Mesenchymal stem cell (in vitro differentiated cells and primary cell): Measurements from ENCODE around the gene UGT1A7.
"Not testable (repeated sequence)": the region's sequence is repeated elsewhere in the genome, so short reads cannot be mapped to it uniquely, and the experiment has no call there.

Source experiments
- DNase-seq: peaks from one replicate; pipeline ENCODE4 v3.0.0-alpha.2; 2013
- H2AFZ ChIP-seq: one replicate; pipeline ENCODE4 v1.6.1; 2013; ENCODE audit warnings: low read depth, mild to moderate bottlenecking, control low read depth, inconsistent platforms, low read length, moderate library complexity
- H2AK5ac ChIP-seq: 2 replicates; pipeline ENCODE4 v1.6.1; 2013; ENCODE audit warnings: low read length, moderate library complexity, mild to moderate bottlenecking, inconsistent platforms; ENCODE audit not compliant: severe bottlenecking
- H2BK120ac ChIP-seq: one replicate; pipeline ENCODE4 v1.6.1; 2013; ENCODE audit warnings: low read depth, mild to moderate bottlenecking, inconsistent platforms, low read length, moderate library complexity
- H2BK12ac ChIP-seq, 2 experiments: one replicate each; pipeline ENCODE4 v1.6.1; 2013; ENCODE audit warnings: inconsistent platforms in 2 of 2, low read length in 2 of 2, mild to moderate bottlenecking in 2 of 2, moderate library complexity in 2 of 2, control low read depth in 1 of 2
- H2BK15ac ChIP-seq: one replicate; pipeline ENCODE4 v1.6.1; 2013; ENCODE audit warnings: mild to moderate bottlenecking, low read depth, inconsistent platforms; ENCODE audit not compliant: poor library complexity, severe bottlenecking
- H2BK5ac ChIP-seq: 2 replicates; pipeline ENCODE4 v1.6.1; 2013; ENCODE audit warnings: low read depth, mild to moderate bottlenecking, low read length, control low read depth, inconsistent platforms; ENCODE audit not compliant: poor library complexity, severe bottlenecking
- H3K14ac ChIP-seq, 2 experiments: one replicate each; pipeline ENCODE4 v1.6.1; 2013; ENCODE audit warnings: inconsistent platforms in 2 of 2, low read length in 2 of 2, control low read depth in 1 of 2, mild to moderate bottlenecking in 1 of 2, moderate library complexity in 1 of 2
- H3K18ac ChIP-seq, 2 experiments: one replicate each; pipeline ENCODE4 v1.6.1; 2013; ENCODE audit warnings: inconsistent platforms in 2 of 2, low read length in 2 of 2, control low read depth in 1 of 2, low read depth in 1 of 2, mild to moderate bottlenecking in 1 of 2
- H3K23ac ChIP-seq, 2 experiments: one replicate each; pipeline ENCODE4 v1.6.1; 2013; ENCODE audit warnings: inconsistent platforms in 2 of 2, low read length in 2 of 2, mild to moderate bottlenecking in 2 of 2, moderate library complexity in 2 of 2, control low read depth in 1 of 2
- H3K27ac ChIP-seq: 2 replicates; pipeline ENCODE4 v1.5.1; 2013; ENCODE audit warnings: mild to moderate bottlenecking, moderate library complexity, low read length, control low read depth, inconsistent platforms; ENCODE audit not compliant: poor library complexity, severe bottlenecking
- H3K27me3 ChIP-seq, 2 experiments: 2 replicates each; pipeline versions ENCODE4 v1.6.1 to v1.7.0; 2013; ENCODE audit warnings: low read length in 2 of 2, mild to moderate bottlenecking in 2 of 2, moderate library complexity in 2 of 2, control low read depth in 1 of 2, inconsistent platforms in 1 of 2; ENCODE audit not compliant: control insufficient read depth in 1 of 2, insufficient read depth in 1 of 2
- H3K36me3 ChIP-seq, 2 experiments: 2 replicates each; pipeline versions ENCODE4 v1.6.1 to v1.7.0; 2013; ENCODE audit warnings: low read length in 2 of 2, control low read depth in 1 of 2, inconsistent platforms in 1 of 2, low read depth in 1 of 2, mild to moderate bottlenecking in 1 of 2; ENCODE audit not compliant: insufficient read depth in 2 of 2, control insufficient read depth in 1 of 2
- H3K4ac ChIP-seq, 2 experiments: one replicate each; pipeline ENCODE4 v1.6.1; 2013; ENCODE audit warnings: inconsistent platforms in 2 of 2, low read length in 2 of 2, mild to moderate bottlenecking in 2 of 2, moderate library complexity in 2 of 2, control low read depth in 1 of 2, low read depth in 1 of 2
- H3K4me1 ChIP-seq: 2 replicates; pipeline ENCODE4 v1.6.1; 2013; ENCODE audit warnings: low read depth, low read length, control low read depth; ENCODE audit not compliant: control insufficient read depth, insufficient read depth
- H3K4me2 ChIP-seq: 2 replicates; pipeline ENCODE4 v1.6.1; 2013; ENCODE audit warnings: low read length, mild to moderate bottlenecking, inconsistent platforms; ENCODE audit not compliant: poor library complexity, severe bottlenecking
- H3K4me3 ChIP-seq, 2 experiments: 2 replicates each; pipeline versions ENCODE4 v1.5.1 to v1.7.0; 2013; ENCODE audit warnings: low read length in 2 of 2, mild to moderate bottlenecking in 2 of 2, control low read depth in 1 of 2, low read depth in 1 of 2; ENCODE audit not compliant: insufficient read depth in 1 of 2
- H3K79me1 ChIP-seq: replicated peaks from 2 replicates; pipeline ENCODE4 v1.6.1; 2013; ENCODE audit warnings: mild to moderate bottlenecking, control low read depth, low read length, inconsistent platforms; ENCODE audit not compliant: poor library complexity, severe bottlenecking
- H3K9ac ChIP-seq: 2 replicates; pipeline ENCODE4 v1.7.0; 2013; ENCODE audit warnings: mild to moderate bottlenecking, low read length, moderate library complexity
- H3K9me3 ChIP-seq: 2 replicates; pipeline ENCODE4 v1.7.0; 2013; ENCODE audit warnings: mild to moderate bottlenecking, low read length; ENCODE audit not compliant: control insufficient read depth
- H4K8ac ChIP-seq: one replicate; pipeline ENCODE4 v1.6.1; 2013; ENCODE audit warnings: inconsistent platforms, mild to moderate bottlenecking, low read length, moderate library complexity
- H4K91ac ChIP-seq: one replicate; pipeline ENCODE4 v1.6.1; 2013; ENCODE audit warnings: mild to moderate bottlenecking, low read length, inconsistent platforms
- WGBS: methylation state at CpG from one replicate; pipeline ENCODE4 v1.1.7; 2013; ENCODE audit warnings: mixed read lengths; 5-methylcytosine and 5-hydroxymethylcytosine counted together

Gene UGT1A7

GRCh38 chr2:233654501-233654900, 27.2 kb upstream of the UGT1A7 start:
- 77% methylated on average over 5 of the region's 6 CpGs for WGBS
- no peak overlapping the region for H3K4me3 ChIP-seq

GRCh38 chr2:233655043-233655442, 26.7 kb upstream of the UGT1A7 start:
- no peak overlapping the region for H3K23ac ChIP-seq
- H3K9me3 ChIP-seq = no peaks in the 10 kb centered on the region
- no peak for DNase-seq
- H4K8ac ChIP-seq = no peak overlapping the region
- no peak overlapping the region for H3K27ac ChIP-seq
- no peak overlapping the region for H2AK5ac ChIP-seq
- H4K91ac ChIP-seq = no peak overlapping the region
- H2BK120ac ChIP-seq = no peak overlapping the region
- H3K18ac ChIP-seq = no peak overlapping the region
- peaks cover 2 to 9% of the 10 kb centered on the region in 2 experiments for H3K27me3 ChIP-seq
- 43% methylated on average over 1 of the region's 1 CpG for WGBS
- H2BK5ac ChIP-seq = no peak overlapping the region
- H3K4me2 ChIP-seq = no peak overlapping the region
- H3K9ac ChIP-seq = no peak overlapping the region
- H3K14ac ChIP-seq = no peak overlapping the region
- H3K36me3 ChIP-seq = no peaks in the 10 kb centered on the region
- no peaks in the 10 kb centered on the region for H3K79me1 ChIP-seq
- no peaks in the 10 kb centered on the region for H3K4me1 ChIP-seq
- no peak overlapping the region for H2BK15ac ChIP-seq
- no peak overlapping the region for H3K4ac ChIP-seq
- no peak overlapping the region for H2AFZ ChIP-seq
- no peak overlapping the region for H3K4me3 ChIP-seq
- no peak overlapping the region for H2BK12ac ChIP-seq

More at GRCh38 chr2:233654501-233654900, 27.2 kb upstream of the UGT1A7 start:
- Histone ChIP-seq H2AFZ (no peak overlapping the region), H3K14ac (no peak overlapping the region), H3K4me2 (no peak overlapping the region), H2BK12ac (no peak overlapping the region), H3K4ac (no peak overlapping the region), H4K8ac (no peak overlapping the region), H2AK5ac (no peak overlapping the region), H3K9me3 (no peaks in the 10 kb centered on the region), H3K18ac (no peak overlapping the region), H2BK5ac (no peak overlapping the region), H4K91ac (no peak overlapping the region), H3K4me1 (no peaks in the 10 kb centered on the region), H2BK120ac (no peak overlapping the region), H3K27ac (no peak overlapping the region), H3K9ac (no peak overlapping the region), H3K27me3 (peaks cover 2 to 9% of the 10 kb centered on the region in 2 experiments), H3K23ac (no peak overlapping the region), H3K36me3 (no peaks in the 10 kb centered on the region), H2BK15ac (no peak overlapping the region), H3K79me1 (no peaks in the 10 kb centered on the region)
- DNase-seq = no peak

- not testable (repeated sequence) for H2AK5ac ChIP-seq, H3K4me1 ChIP-seq, DNase-seq, H3K14ac ChIP-seq, H3K9me3 ChIP-seq, H3K79me1 ChIP-seq, H3K4me3 ChIP-seq, H3K9ac ChIP-seq, H3K27me3 ChIP-seq, H3K4ac ChIP-seq, H3K18ac ChIP-seq, H3K27ac ChIP-seq, H2AFZ ChIP-seq, H4K8ac ChIP-seq, H3K36me3 ChIP-seq, H3K4me2 ChIP-seq, H3K23ac ChIP-seq, H2BK15ac ChIP-seq, H4K91ac ChIP-seq, H2BK5ac ChIP-seq, H2BK120ac ChIP-seq, H2BK12ac ChIP-seq
- WGBS = 100% methylated on average over 1 of the region's 3 CpGs
Observed at GRCh38 chr2:233655943-233656342, 25.8 kb upstream of the UGT1A7 start.

GRCh38 chr2:233656443-233656842, 25.3 kb upstream of the UGT1A7 start:
- H3K79me1 ChIP-seq = no peaks in the 10 kb centered on the region
- H2AK5ac ChIP-seq = no peak overlapping the region
- no peak overlapping the region for H3K4me2 ChIP-seq
- H3K14ac ChIP-seq = no peak overlapping the region
- no peak overlapping the region for H3K18ac ChIP-seq
- no peak overlapping the region for H2BK5ac ChIP-seq
- H2AFZ ChIP-seq = no peak overlapping the region
- H3K27me3 ChIP-seq = peaks cover 2 to 5% of the 10 kb centered on the region in 2 experiments
- no peak overlapping the region for H3K9ac ChIP-seq
- no peak overlapping the region for H3K23ac ChIP-seq
- DNase-seq = no peak
- no peak overlapping the region for H4K8ac ChIP-seq
- H3K36me3 ChIP-seq = no peaks in the 10 kb centered on the region
- H3K4me1 ChIP-seq = no peaks in the 10 kb centered on the region
- no peaks in the 10 kb centered on the region for H3K9me3 ChIP-seq
- H4K91ac ChIP-seq = no peak overlapping the region
- no peak overlapping the region for H3K4ac ChIP-seq
- no peak overlapping the region for H3K27ac ChIP-seq
- no peak overlapping the region for H2BK15ac ChIP-seq
- no peak overlapping the region for H2BK12ac ChIP-seq
- no peak overlapping the region for H2BK120ac ChIP-seq
- no peak overlapping the region for H3K4me3 ChIP-seq
- WGBS = 82% methylated on average over 10 of the region's 10 CpGs
